Measurements from ENCODE around the gene NPR3. TPM values are rescaled to one million over a fixed set of nuclear protein-coding genes. Genes with fewer than 3 reads are reported as not detected.

The NPR3 gene
- total and polyA plus RNA-seq, 2 experiments from 2014 or later: 0.07 to 0.15 TPM

GRCh38 chr5:32684260-32684659 lies 26.9 kb upstream of the NPR3 start:
- Histone ChIP-seq H3K9me2 (ENCODE audit: insufficient read depth) (peaks cover 11% of the 10 kb centered on the region), H3K27ac (ENCODE audit: low read depth) (no peak overlapping the region), H3K4me2 (no peak overlapping the region), H3K36me3 (ENCODE audit: insufficient read depth) (peaks cover 5% of the 10 kb centered on the region), H3K4me3 (no peak overlapping the region), H2AFZ (no peak overlapping the region), H4K20me1 (replicated peaks; ENCODE audit: insufficient read depth) (no peaks in the 10 kb centered on the region), H3K27me3 (ENCODE audit: insufficient read depth) (no peaks in the 10 kb centered on the region), H3K79me2 (replicated peaks; ENCODE audit: insufficient read depth) (no peaks in the 10 kb centered on the region), H3F3A (replicated peaks; ENCODE audit: low read depth) (no peaks in the 10 kb centered on the region), H3K4me1 (ENCODE audit: insufficient read depth) (no peaks in the 10 kb centered on the region; the same call in 1 of the 2 replicates)
- DNase-seq (ENCODE audit: low spot score) (no peak), ATAC-seq (no peak)
- TF ChIP-seq ZNF462 (CRISPR knock-in tag; IDR thresholded peaks at IDR 0.05) (no peak), ZNF114 (CRISPR knock-in tag; IDR thresholded peaks at IDR 0.05) (no peak), EZH2 (IDR thresholded peaks at IDR 0.05; ENCODE audit: low read depth, unreplicated experiment) (no peak), CTCF (conservative IDR thresholded peaks at IDR 0.05; ENCODE audit: low read depth in 2 of 2) (no peak), ZNF331 (CRISPR knock-in tag; IDR thresholded peaks at IDR 0.05; ENCODE audit: low read depth) (no peak), REST (IDR thresholded peaks at IDR 0.05; ENCODE audit: unreplicated experiment) (no peak), STAT1 (IDR thresholded peaks at IDR 0.05; ENCODE audit: unreplicated experiment) (no peak), POLR2AphosphoS5 (IDR thresholded peaks at IDR 0.05; ENCODE audit: low read depth) (no peak), NANOG (IDR thresholded peaks at IDR 0.05; ENCODE audit: borderline replicate concordance) (no peak), JUNB (IDR thresholded peaks at IDR 0.05; ENCODE audit: unreplicated experiment) (no peak), CREB1 (CRISPR knock-in tag; IDR thresholded peaks at IDR 0.05; ENCODE audit: low read depth) (no peak), EZH2phosphoT487 (IDR thresholded peaks at IDR 0.05; ENCODE audit: unreplicated experiment) (no peak), ETS1 (IDR thresholded peaks at IDR 0.05) (no peak)
- Mint-ChIP-seq H3K4me3 (no peak overlapping the region), H3K27ac (no peak overlapping the region), H3K36me3 (ENCODE audit: low read depth) (peaks cover 27% of the 10 kb centered on the region), H3K27me3 (ENCODE audit: insufficient read depth, low read depth, poor library complexity) (peaks cover 6% of the 10 kb centered on the region), H3K9me3 (peaks cover 37% of the 10 kb centered on the region), H3K4me1 (peaks cover 9% of the 10 kb centered on the region)

Data from GM23338 (cell line).